ENCODE measurements around the gene SORCS3. TPM values are rescaled to one million over a fixed set of nuclear protein-coding genes. Genes with fewer than 3 reads are reported as not detected.

Gene SORCS3
- total RNA-seq, 1 experiment from 2014 or later = 0.94 TPM

DNA sequence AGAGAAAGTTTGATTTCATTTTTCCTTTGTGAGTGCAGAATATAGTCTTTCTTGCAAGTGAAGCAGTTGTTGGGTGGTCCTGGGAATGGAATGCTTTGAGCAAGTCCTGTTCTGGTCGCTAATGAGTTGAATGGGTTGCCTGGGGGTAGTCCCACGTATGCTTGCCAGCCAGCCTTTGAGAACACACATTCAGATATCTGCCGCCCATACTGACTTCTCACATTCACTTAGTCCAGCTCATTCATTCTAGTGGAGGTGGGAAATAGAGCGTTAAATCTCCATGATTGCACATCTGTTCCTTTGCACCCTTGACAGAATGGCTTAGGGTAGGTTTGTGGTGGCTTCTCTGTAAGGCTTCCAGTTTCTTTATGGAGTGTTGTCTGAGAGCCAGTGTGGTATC lies 256.6 kb downstream of the SORCS3 start:
- H3K27ac Mint-ChIP-seq = no peak overlapping the region
- no peaks in the 10 kb centered on the region; the same call in 1 of the 2 replicates for H3K27me3 Mint-ChIP-seq (ENCODE audit: low read depth)
- no peaks in the 10 kb centered on the region for H3K9me3 Mint-ChIP-seq
- H3K4me3 Mint-ChIP-seq = no peak overlapping the region
- ChIA-PET POLR2A (no interaction called here), CTCF (no interaction called here)
- DNase-seq (ENCODE audit: low spot score) (no peak), ATAC-seq (no peak; the same call in 1 of the 2 replicates)
- TF ChIP-seq KAT7 (CRISPR knock-in tag; IDR thresholded peaks at IDR 0.05; ENCODE audit: borderline replicate concordance) (no peak), ELF4 (CRISPR knock-in tag; IDR thresholded peaks at IDR 0.05; ENCODE audit: low read depth) (no peak), JUN (CRISPR knock-in tag; IDR thresholded peaks at IDR 0.05) (no peak), SP1 (CRISPR knock-in tag; conservative IDR thresholded peaks at IDR 0.05) (no peak), ATF1 (CRISPR knock-in tag; IDR thresholded peaks at IDR 0.05) (no peak), CBFB (CRISPR knock-in tag; IDR thresholded peaks at IDR 0.05; ENCODE audit: low read depth) (no peak), ZNF317 (CRISPR knock-in tag; IDR thresholded peaks at IDR 0.05; ENCODE audit: borderline replicate concordance, low read depth) (no peak), FOXK1 (CRISPR knock-in tag; IDR thresholded peaks at IDR 0.05) (no peak), ZNF232 (CRISPR knock-in tag; IDR thresholded peaks at IDR 0.05) (no peak), RORB (CRISPR knock-in tag; IDR thresholded peaks at IDR 0.05) (no peak), ZNF671 (CRISPR knock-in tag; IDR thresholded peaks at IDR 0.05) (no peak), OVOL2 (CRISPR knock-in tag; IDR thresholded peaks at IDR 0.05; ENCODE audit: borderline replicate concordance) (no peak)
- TF ChIP-seq, protein P1, sequence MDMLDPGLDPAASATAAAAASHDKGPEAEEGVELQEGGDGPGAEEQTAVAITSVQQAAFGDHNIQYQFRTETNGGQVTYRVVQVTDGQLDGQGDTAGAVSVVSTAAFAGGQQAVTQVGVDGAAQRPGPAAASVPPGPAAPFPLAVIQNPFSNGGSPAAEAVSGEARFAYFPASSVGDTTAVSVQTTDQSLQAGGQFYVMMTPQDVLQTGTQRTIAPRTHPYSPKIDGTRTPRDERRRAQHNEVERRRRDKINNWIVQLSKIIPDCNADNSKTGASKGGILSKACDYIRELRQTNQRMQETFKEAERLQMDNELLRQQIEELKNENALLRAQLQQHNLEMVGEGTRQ (CRISPR knock-in tag; IDR thresholded peaks at IDR 0.05) = no peak
- TF ChIP-seq, protein P2, sequence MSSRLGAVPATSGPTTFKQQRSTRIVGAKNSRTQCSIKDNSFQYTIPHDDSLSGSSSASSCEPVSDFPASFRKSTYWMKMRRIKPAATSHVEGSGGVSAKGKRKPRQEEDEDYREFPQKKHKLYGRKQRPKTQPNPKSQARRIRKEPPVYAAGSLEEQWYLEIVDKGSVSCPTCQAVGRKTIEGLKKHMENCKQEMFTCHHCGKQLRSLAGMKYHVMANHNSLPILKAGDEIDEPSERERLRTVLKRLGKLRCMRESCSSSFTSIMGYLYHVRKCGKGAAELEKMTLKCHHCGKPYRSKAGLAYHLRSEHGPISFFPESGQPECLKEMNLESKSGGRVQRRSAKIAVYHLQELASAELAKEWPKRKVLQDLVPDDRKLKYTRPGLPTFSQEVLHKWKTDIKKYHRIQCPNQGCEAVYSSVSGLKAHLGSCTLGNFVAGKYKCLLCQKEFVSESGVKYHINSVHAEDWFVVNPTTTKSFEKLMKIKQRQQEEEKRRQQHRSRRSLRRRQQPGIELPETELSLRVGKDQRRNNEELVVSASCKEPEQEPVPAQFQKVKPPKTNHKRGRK (CRISPR knock-in tag; IDR thresholded peaks at IDR 0.05; ENCODE audit: borderline replicate concordance) = no peak
- TF ChIP-seq, protein P3, sequence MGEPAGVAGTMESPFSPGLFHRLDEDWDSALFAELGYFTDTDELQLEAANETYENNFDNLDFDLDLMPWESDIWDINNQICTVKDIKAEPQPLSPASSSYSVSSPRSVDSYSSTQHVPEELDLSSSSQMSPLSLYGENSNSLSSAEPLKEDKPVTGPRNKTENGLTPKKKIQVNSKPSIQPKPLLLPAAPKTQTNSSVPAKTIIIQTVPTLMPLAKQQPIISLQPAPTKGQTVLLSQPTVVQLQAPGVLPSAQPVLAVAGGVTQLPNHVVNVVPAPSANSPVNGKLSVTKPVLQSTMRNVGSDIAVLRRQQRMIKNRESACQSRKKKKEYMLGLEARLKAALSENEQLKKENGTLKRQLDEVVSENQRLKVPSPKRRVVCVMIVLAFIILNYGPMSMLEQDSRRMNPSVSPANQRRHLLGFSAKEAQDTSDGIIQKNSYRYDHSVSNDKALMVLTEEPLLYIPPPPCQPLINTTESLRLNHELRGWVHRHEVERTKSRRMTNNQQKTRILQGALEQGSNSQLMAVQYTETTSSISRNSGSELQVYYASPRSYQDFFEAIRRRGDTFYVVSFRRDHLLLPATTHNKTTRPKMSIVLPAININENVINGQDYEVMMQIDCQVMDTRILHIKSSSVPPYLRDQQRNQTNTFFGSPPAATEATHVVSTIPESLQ (CRISPR knock-in tag; IDR thresholded peaks at IDR 0.05) = no peak
- no peaks in the 10 kb centered on the region for H3K36me3 Mint-ChIP-seq
- no peaks in the 10 kb centered on the region for H3K4me1 Mint-ChIP-seq

DNA sequence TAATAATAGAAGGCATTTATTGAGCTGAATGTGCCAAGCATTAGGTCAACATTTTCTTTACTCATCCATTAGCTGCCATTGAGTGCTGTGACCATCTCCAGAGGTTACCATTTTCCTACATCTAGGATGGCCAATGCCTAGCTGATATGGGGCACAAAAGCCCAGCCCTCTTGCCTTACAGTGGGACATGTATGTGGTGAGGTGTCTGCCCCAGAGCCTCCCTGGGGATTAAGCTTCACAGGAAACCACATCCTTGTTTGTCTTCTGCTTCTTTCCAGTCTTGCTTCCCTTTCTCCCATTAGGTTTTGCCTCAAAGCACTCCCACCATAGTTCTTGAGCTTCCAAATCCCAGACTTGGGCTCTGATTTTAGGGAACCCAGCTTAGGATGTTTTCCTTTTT lies 258.7 kb downstream of the SORCS3 start:
- Mint-ChIP-seq H3K27me3 (ENCODE audit: low read depth) (no peaks in the 10 kb centered on the region; the same call in 1 of the 2 replicates), H3K9me3 (no peaks in the 10 kb centered on the region), H3K4me3 (no peak overlapping the region), H3K27ac (no peak overlapping the region), H3K36me3 (no peaks in the 10 kb centered on the region), H3K4me1 (no peaks in the 10 kb centered on the region)
- ATAC-seq = no peak
- TF ChIP-seq FOXJ3 (CRISPR knock-in tag; IDR thresholded peaks at IDR 0.05; ENCODE audit: borderline replicate concordance) = no peak
- CTCF ChIA-PET = no interaction called here
- DNase-seq (ENCODE audit: low spot score) = no peak
- POLR2A ChIA-PET = no interaction called here

DNA sequence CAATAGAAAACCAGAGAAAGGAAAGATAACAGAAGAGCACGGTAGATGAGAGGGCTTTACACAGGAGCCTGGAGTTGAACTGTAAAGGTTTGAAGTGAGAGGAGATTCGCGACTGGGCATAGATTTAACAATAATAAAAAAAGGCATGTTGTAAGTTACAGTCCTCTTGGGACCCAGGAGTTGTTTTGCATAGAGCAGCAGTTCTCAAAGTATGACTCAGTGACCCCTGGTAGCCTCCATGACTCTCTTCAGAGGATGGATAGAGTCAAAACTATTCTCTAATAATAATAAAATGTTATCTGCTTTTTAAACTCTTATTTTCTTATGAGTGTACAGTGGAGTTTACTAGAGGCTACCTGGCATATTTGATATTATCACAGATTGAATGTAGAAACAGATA lies 262.3 kb downstream of the SORCS3 start:
- Mint-ChIP-seq H3K9me3 (no peaks in the 10 kb centered on the region), H3K4me1 (peaks cover 12% of the 10 kb centered on the region), H3K27ac (no peak overlapping the region), H3K36me3 (no peaks in the 10 kb centered on the region), H3K27me3 (ENCODE audit: low read depth) (no peaks in the 10 kb centered on the region), H3K4me3 (no peak overlapping the region)
- ChIA-PET POLR2A (no interaction called here), CTCF (no interaction called here)
- TF ChIP-seq, protein P4, sequence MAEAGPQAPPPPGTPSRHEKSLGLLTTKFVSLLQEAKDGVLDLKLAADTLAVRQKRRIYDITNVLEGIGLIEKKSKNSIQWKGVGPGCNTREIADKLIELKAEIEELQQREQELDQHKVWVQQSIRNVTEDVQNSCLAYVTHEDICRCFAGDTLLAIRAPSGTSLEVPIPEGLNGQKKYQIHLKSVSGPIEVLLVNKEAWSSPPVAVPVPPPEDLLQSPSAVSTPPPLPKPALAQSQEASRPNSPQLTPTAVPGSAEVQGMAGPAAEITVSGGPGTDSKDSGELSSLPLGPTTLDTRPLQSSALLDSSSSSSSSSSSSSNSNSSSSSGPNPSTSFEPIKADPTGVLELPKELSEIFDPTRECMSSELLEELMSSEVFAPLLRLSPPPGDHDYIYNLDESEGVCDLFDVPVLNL (CRISPR knock-in tag; IDR thresholded peaks at IDR 0.05; ENCODE audit: borderline replicate concordance, low read depth) = no peak
- DNase-seq (ENCODE audit: low spot score) (no peak), ATAC-seq (no peak)

All from WTC11 (cell line).